DMS114 treated with DMSO at 0.1 percent for 48 hours (cell line): ENCODE measurements around the gene ZNF296.

ENCODE experiments used
- DNase-seq: peaks from one replicate; lab custom pipeline; 2025; ENCODE audit not compliant: unreplicated experiment; lab: John Stamatoyannopoulos, UW

The ZNF296 gene

DNA sequence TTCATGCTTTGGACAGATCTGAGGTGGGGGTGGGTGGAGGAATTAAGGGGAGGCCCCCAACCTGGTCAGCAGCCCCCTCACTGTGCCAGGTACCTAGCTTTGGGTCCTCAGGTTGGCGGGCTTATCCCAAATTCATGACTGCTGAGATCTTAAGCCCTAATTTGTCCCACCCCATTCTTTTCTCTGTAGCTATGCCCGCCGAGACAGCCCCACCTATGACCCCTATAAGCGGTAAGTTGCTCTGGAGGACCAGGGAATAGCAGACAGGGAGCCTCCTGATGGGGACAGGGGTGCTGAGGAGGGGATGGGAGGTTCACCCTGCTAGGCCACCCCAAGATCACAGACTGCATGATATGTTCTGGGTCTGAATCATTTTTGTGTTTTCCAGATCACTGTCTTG is 14.3 kb downstream of the ZNF296 start:
- no peak for DNase-seq

DNA sequence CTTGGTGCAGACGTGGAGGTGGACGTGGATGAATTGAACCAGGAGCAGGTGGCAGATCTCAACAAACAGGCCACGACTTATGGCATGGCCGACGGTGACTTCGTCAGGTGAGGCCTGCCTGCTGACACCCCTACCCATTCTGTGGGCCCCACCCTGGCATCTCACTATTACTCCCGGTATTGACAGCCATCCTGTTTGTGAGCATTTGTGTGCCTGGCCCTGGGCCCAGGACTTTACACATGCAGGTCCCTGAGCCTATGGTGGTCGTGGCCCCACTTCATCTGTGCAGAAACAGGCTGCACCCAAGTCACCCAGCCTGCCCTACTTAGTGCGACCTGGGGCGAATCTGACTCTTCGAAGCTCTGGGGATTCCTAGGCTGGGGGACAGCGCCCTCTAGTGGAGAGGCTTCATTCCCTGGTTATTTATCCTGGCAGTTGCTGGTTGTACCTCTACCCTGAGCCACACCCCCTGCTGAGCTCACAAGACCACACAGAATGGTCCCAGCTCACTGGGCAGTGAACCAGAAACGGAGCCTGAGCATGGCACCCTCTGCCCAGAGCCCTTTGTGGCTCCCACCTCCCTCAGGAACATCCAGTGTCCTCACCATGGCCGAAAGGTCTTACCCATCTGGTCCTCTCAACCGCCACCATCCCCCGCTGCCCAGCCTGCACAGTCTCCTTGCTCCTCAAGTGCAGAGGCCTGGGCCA is 16.9 kb downstream of the ZNF296 start:
- DNase-seq = peak; percentile 44

DNA sequence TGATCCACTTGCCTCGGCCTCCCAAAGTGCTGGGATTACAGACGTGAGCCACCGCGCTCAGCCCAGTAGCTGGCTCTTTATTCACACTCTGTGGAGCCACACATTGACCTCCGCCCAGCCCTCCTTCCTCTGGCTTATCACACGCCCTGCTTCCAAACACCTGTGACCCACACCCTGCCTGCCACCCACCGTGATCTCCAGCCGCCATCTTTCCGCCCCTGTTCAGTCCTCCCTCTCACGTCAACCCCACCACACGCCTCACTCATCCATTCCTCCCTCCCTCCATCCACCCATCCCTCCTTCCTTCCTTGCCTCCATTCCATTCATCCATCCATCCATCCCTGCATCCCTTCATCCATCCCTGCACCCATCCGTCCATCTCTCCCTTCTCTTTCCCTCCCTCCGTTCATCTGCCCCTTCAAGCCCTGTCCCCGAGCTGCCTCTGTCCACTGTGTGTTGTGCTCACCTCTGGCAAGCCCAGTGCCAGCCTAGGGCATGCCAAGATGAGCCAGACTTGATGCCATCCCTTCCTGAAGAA is 17.6 kb downstream of the ZNF296 start:
- DNase-seq = no peak

DNA sequence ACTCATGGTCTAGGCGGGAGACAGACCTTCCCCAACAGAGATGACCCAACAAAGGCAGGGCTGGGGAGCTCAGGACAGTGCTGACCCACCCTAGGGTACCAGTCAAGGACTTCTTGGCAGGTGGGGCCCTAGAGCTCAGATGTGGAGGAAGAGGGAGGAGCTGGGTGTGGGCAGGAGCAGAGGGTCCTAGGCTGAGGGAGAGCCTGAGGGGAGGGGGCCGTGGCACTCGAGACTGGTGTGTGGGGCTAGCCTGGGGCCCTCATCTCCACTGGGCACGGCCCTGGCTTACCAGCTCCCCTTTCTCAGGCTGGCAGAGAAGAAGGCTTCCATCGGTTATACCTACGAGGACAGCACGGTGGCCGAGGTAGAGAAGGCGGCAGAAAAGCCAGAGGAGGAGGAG is 18.8 kb downstream of the ZNF296 start:
- no peak for DNase-seq

DNA sequence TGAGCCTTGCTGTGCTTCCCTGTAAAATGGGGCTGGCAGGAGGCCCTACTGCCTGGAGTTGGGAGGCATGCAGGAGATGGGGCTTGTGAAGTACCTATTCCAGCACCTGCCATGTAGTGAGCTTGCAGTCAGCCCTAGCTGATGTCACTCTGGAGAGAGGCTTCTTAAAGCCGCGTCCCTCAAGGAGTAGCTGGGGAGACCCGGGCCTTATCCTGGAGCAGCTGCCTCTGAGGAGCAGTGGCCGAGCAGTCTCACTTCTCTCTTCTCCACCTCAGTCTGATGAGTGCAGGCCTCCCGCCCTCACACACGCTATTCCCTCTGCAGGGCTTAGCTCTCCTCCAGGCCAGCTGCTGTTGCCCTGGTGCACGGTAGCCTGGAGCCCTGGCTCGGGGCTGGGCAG is 19.4 kb downstream of the ZNF296 start:
- no peak for DNase-seq

DNA sequence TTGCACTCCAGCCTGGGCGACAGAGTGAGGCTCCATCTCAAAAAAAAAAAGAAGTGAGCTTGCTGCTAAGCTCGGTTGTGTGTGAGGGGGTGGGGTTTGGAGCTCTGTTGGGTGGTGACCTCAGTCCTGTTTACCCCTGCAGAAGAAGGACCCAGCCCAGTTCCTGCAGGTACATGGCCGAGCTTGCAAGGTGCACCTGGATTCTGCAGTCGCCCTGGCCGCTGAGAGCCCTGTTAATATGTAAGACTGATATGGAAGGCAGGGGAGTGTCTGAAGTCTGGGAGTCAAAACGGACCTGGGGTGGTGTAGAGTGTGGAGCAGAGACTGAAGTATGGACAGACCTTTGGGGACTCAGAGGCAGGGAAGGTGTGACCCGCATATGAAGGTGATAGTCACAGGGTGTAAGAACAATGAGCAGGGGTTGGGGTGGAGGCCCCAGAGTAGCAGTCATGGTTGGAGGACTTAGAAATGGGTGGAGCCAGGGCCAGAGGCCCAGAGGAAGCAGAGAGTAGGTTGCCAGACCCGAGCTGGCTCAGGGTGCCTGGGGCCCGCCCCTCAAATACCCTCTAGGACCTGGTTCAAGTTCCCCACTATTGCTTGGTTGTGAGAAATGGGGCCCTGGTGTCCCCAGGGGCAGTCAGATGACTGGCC is 24.2 kb downstream of the ZNF296 start:
- DNase-seq = no peak

DNA sequence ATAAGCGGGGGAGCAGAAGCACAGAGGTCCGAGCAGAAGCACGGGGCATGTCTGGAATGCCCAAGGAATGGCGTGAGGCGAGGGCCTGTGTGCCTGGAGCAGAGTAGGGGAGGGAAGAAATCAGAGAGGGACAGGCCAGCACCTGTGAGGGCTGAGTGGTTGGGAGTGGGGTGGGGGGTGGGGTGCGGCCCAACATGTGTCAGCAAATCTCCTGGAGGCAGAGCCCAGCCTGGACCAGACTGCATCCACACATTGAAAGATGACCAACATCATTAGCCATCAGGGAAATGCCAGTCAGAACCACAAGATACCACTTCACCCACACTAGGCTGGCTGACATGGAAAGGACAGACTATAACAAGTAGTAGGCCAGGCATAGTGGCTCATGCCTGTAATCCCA is 26.2 kb downstream of the ZNF296 start:
- no peak for DNase-seq

DNA sequence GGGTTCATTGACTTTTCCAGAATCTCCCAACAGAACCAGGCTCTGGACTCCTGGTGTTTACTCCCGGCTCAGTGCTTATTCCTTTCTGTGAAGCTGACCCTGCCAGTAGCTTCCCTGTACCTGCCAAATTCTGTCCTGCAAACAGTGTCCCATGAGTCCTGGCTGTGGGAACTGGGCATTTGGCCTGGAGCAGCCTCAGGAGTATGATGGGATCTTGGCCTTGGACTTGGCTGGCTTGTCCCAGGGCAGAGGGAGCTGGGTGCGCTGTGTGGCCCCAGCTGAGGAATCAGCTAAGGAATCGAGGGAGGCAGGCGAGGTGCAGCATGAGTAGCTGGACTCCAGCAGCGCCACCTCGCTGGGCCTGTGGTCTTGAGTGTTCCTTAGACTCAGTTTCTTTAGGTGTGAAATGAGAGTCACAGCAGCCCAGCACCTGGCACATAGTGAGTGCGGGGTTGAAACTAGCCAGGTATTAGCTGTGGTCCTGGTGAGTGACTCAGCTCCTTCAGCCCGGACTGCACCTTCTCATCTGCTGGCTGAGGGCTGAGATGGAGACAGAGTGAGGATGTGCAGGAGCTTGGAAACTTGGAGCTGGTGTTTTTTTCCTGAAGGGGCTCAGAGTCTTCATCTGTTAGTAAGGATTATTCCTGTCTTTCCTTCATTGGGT is 27.1 kb downstream of the ZNF296 start:
- DNase-seq = no peak

DNA sequence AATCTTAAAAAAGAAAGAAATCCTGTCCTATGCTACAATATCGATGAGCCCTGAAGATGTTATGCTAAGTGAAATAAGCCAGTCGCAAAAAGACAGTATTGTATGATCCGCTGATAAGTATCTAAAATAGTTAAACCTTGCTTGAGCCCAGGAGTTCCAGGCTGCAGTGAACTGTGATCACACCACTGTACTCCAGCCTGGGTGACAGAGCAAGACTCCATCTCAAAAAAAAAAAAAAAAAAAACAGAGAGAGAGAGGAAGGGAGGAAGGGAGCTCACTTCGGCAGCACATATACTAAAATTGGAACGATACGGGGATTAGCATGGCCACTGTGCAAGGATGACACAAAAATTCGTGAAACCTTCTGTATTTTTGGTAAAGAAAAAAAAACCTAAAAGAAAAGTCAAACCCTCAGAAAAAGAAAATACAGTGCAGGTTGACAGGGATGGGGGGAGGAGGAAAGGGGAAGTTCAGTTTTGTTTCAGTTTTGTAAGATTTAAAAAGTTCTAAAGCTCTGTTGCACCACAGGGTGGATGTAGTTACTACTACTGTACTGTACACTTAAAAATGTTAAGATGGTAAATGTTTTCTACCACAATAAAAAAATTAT is 29.0 kb downstream of the ZNF296 start:
- no peak for DNase-seq

DNA sequence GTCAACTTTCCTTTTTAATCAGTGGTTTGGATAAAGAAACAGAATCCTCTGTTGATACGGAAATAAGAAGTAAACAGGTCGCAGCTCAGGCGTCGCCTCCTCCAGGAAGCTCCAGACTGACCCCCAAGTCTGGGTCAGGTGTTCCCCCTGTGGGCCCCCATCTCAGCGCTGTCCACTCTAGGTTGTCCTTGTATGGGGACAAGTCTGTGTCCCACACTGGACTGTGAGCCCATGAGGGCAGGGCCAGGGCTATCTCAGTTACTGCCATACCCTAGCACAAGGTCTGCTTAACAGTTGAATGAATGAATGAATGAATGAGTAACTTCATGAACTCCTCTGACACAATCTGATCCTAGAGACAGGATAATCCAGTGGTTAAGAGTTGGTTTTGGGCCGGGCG is 29.9 kb downstream of the ZNF296 start:
- no peak for DNase-seq

DNA sequence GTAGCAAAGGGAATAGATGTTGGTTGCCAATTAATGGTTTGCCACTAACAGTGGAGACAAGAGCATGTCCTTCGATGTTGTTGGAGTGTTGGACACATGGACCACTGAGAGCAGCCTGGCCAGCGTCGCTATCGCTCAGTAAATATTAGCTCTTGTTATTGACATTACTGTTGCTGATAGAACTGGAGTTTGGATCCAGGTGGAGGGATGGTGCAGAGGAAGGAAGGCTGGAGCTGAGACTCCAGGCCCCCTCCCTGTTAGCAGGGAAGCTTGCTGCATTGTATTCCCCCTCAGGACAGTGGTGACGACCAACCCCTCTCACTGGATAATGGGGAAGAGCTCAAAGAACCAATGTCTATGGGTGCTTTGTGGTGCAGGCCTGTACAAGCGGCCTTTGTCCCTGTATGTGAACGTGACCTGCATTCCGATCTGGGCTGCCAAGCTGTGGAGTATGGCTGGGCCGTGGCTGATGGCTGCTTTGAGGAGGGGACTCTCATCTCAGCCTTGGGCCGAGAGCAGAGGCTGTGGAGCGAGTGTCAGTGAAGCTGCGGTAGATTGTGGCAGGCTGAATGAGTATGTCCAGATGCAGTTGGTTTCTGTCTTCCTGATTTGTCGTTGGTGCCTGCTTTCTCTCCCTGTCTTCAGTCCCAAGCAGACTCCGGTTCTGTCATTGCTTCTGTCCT is 30.5 kb downstream of the ZNF296 start:
- DNase-seq = no peak

DNA sequence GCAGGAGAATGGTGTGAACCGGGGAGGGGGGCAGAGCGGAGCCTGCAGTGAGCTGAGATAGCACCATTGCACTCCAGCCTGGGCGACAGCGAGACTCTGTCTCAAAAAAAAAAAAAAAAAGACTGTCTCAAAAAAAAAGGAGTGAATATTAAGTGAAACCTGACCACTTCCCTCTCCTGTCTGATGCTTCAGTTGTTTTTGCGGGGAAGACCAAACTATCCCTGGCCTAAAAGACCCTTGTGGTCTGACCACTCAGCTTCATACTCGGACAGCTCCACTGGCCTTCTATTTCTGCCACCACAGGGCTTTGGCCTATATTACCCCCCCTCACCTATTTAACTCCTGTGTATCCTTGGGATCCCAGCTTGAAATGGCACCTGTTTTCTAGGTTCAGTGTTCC is 35.2 kb downstream of the ZNF296 start:
- DNase-seq = no peak

DNA sequence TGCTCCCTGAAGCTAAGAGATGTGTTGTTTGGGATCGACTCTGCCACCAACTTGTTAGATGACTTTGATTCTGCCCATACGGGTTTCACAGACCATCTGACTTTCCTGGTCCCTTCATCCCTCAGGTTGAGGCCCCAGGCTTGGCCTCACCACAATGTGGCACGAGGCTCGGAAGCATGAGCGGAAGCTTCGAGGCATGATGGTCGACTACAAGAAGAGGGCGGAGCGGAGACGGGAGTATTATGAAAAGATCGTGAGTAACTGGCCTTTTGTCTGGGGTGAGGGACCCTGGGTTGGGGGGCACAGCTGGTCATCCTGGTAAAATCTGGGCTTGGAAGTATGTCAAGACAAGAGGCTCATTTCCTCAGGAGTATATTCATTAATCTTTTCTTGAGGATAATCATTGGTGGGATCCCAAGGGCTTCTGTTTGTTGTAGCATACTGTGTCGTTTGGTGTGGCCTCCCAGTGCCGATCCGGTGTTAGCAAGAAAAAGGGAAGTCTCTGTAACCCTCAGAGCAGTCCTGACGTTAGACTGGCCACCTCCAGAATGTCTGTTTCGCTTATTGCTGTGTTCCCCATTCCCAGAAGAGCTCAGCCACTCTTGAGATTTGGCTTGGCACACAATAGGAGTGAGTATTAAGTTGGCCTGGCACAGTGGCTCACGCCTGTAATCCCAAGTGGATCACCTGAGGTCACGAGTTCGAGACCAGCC is 36.1 kb downstream of the ZNF296 start:
- no peak for DNase-seq

DNA sequence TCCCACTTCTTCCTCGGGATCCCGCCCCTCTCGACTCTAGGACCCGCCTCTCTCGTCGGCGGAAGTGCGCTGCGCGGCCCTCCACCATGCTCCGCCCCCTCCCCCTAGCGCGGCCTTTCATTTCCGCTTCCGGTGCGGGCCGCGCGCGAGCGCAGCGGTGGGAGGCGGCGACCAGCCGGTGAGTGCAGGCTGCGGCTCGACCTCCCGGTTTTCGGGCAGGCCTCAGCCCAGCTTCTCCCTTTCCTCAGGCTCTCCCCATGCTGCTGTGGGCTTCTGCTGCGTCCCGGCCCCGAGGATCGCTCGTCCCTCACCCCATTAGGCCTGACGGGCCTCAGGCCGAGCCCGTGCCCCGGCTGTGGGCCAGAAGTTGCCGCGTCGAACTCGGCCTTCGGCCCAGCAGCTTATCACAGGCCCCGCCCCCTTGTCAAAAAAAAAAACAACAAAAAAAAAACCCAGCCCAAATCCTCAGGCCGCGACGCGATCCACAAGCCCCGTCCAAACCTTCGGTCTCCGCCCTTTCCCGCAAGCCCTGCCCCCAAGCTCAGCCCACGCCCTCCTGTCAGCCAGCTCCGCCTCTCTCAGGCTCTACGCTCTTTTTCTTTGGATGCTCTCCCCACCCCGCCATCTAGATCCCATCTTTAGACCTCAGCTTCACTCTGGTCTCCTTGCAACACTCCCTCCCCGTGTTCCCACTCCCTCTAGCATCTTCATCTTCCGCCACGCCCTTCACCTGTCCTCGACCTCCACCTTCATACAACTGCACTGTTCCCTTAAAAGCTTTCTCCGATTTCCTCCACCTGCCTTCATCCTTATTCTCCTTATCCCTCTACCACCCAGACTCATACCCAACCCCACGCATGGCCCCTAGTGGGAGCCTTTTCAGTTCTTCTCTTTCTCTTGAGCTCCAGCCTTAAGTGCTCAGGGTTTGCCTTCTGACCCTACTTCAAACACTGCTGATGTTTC is 37.1 kb downstream of the ZNF296 start, which contains the start of gene CLASRP:
CLASRP (plus strand) TSS at position 115 of the 963 bp plus-strand sequence. CDS start 1,168 bp downstream, outside the sequence.
- peak; percentile 77 for DNase-seq

DNA sequence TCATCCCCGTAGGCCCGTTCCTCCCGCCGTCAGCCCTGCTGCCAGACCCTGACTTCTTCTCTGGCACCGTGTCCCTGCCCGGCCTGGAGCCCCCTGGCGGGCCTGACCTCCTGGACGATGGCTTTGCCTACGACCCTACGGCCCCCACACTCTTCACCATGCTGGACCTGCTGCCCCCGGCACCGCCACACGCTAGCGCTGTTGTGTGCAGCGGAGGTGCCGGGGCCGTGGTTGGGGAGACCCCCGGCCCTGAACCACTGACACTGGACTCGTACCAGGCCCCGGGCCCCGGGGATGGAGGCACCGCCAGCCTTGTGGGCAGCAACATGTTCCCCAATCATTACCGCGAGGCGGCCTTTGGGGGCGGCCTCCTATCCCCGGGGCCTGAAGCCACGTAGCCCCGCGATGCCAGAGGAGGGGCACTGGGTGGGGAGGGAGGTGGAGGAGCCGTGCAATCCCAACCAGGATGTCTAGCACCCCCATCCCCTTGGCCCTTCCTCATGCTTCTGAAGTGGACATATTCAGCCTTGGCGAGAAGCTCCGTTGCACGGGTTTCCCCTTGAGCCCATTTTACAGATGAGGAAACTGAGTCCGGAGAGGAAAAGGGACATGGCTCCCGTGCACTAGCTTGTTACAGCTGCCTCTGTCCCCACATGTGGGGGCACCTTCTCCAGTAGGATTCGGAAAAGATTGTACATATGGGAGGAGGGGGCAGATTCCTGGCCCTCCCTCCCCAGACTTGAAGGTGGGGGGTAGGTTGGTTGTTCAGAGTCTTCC is 38.7 kb downstream of the ZNF296 start:
- no peak for DNase-seq

DNA sequence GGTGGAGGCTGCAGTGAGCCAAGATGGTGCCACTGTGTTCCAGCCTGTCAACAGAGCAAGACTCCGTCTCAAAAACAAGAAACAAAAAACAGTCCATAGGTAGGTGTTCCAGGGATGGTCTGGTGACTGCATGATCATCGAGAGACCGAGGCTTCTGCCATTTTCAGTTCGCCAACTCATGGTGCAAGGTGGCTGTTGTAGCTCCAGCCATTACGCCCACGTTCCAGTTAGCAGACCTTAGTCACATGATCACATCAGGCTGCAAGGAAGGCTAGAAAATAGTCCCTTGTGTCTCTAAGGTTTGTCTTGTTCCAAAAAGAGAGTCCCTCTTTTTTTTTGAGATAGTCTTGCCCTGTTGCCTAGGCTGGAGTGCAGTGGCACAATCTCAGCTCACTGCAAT is 40.5 kb downstream of the ZNF296 start:
- no peak for DNase-seq

DNA sequence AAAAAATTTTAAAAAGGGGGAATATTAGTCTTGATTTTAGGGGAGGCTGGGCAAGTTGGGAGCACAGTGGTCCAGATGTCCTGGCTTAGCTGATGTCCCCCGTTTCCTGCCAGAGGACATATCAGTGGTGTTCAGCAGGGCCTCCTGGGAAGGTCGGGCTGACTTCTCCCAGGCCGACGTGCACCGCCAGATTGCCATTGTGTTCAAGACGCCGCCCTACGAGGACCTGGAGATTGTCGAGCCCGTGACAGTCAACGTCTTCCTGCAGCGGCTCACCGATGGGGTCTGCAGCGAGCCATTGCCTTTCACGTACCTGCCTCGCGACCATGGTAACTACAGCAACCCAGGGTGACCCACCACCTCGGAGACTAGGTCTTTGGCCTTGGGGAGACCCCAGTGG is 43.9 kb downstream of the ZNF296 start:
- DNase-seq = no peak

DNA sequence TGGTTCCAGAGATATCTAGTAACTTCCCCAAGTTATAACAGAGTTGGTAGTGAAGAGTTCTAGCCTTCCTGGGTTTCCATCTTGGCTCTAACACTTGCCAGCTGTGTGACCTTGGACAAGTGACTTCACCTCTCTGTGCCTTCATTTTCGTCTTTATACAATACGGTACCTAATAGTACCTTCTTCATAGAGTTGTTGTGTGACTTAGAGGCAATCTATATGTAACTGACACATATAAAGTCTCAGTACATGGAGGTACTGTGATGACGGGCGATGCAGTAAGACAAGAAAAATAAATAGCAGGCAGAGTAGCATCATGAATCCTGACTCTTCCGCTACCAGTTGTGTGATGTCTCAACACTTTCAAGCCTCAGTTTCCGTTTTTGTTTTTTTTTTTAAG is 45.5 kb downstream of the ZNF296 start:
- DNase-seq = no peak
